ENCODE measurements around the gene TOMM6.
A peak's percentile ranks its signal among the peaks of the same experiment; 100 is the strongest.

The TOMM6 gene

GRCh38 chr6:41787219-41787917 is at the start of gene TOMM6:
TSS of gene TOMM6 (plus strand) at chr6:41787694. CDS start at chr6:41787698, 4 bp downstream.
- DNase-seq (ENCODE audit: low read depth), result peak; percentile 97
- TF ChIP-seq CTCF (conservative IDR thresholded peaks at IDR 0.05; ENCODE audit: low read depth, low read length), result peak; percentile 77

GRCh38 chr6:41739041-41739440 is 48.5 kb upstream of the TOMM6 start:
- no peak for DNase-seq (ENCODE audit: low read depth)
- H3K4me3 ChIP-seq (ENCODE audit: low read depth, low read length), result no peak overlapping the region
- TF ChIP-seq CTCF (conservative IDR thresholded peaks at IDR 0.05; ENCODE audit: low read depth, low read length), result no peak

More at GRCh38 chr6:41787219-41787917, at the start of gene TOMM6:
- peak within 1 kb of the TSS; percentile 99 for H3K4me3 ChIP-seq (ENCODE audit: low read depth, low read length)

GRCh38 chr6:41740366-41741162 is 46.9 kb upstream of the TOMM6 start:
- TF ChIP-seq CTCF (conservative IDR thresholded peaks at IDR 0.05; ENCODE audit: low read depth, low read length), result no peak
- H3K4me3 ChIP-seq (ENCODE audit: low read depth, low read length), result no peak overlapping the region
- no peak for DNase-seq (ENCODE audit: low read depth)

GRCh38 chr6:41741625-41742490 is 45.6 kb upstream of the TOMM6 start:
- no peak for DNase-seq (ENCODE audit: low read depth)
- no peak overlapping the region for H3K4me3 ChIP-seq (ENCODE audit: low read depth, low read length)
- TF ChIP-seq CTCF (conservative IDR thresholded peaks at IDR 0.05; ENCODE audit: low read depth, low read length), result no peak

GRCh38 chr6:41743406-41744235 is 43.9 kb upstream of the TOMM6 start:
- no peak overlapping the region for H3K4me3 ChIP-seq (ENCODE audit: low read depth, low read length)
- TF ChIP-seq CTCF (conservative IDR thresholded peaks at IDR 0.05; ENCODE audit: low read depth, low read length), result no peak
- DNase-seq (ENCODE audit: low read depth), result no peak

GRCh38 chr6:41744236-41744787 is 43.2 kb upstream of the TOMM6 start:
- no peak for DNase-seq (ENCODE audit: low read depth)
- no peak overlapping the region for H3K4me3 ChIP-seq (ENCODE audit: low read depth, low read length)
- no peak for TF ChIP-seq CTCF (conservative IDR thresholded peaks at IDR 0.05; ENCODE audit: low read depth, low read length)

Measured in choroid plexus epithelial cell (primary cell).